H1 (cell line): ENCODE data around the gene MUC5B. TPM values are rescaled to one million over a fixed set of nuclear protein-coding genes. Genes with fewer than 3 reads are reported as not detected.

ENCODE experiments used
- CTCF ChIA-PET: fragments of 300-600 bp; sonication (Branson Sonifier 250); formaldehyde crosslinking; loops from one replicate; lab custom pipeline; 2021; ENCODE audit not compliant: partially characterized antibody; lab: Charles Lee
- POLR2A ChIA-PET: fragments of 300-600 bp; sonication (Branson Sonifier 250); formaldehyde crosslinking; loops from one replicate; lab custom pipeline; 2021; ENCODE audit warnings: inconsistent platforms; ENCODE audit not compliant: partially characterized antibody; lab: Charles Lee
- DNase-seq, 2 experiments: peaks; one replicate each; pipeline versions ENCODE4 v3.0.0 to v3.0.0-alpha.2; 2010 to 2022; ENCODE audit warnings: low spot score in 2 of 2, low read depth in 1 of 2, mixed read lengths in 1 of 2
- FAIRE-seq: peaks from 2 replicates; lab custom pipeline; 2011; peaks lifted over from hg19 to GRCh38; lab: Jason Lieb, UNC
- H2AFZ ChIP-seq: 2 replicates; pipeline ENCODE4 v1.8.1; 2012; ENCODE audit warnings: low read length, inconsistent platforms
- H2AK5ac ChIP-seq: 2 replicates; pipeline ENCODE4 v1.6.1; 2013; ENCODE audit warnings: low read depth, low read length
- H2BK120ac ChIP-seq: replicated peaks from 2 replicates; pipeline ENCODE3; 2013; ENCODE audit warnings: low read depth, low read length, inconsistent platforms
- H2BK12ac ChIP-seq: 2 replicates; pipeline ENCODE4 v1.6.1; 2013; ENCODE audit warnings: low read depth, low read length
- H2BK15ac ChIP-seq: 2 replicates; pipeline ENCODE4 v1.6.1; 2013; ENCODE audit warnings: low read length
- H2BK20ac ChIP-seq: 2 replicates; pipeline ENCODE4 v1.6.1; 2013; ENCODE audit warnings: low read length
- H2BK5ac ChIP-seq: 2 replicates; pipeline ENCODE4 v1.6.1; 2013; ENCODE audit warnings: low read depth, low read length
- H3K14ac ChIP-seq: 2 replicates; pipeline ENCODE4 v1.6.1; 2013; ENCODE audit warnings: inconsistent platforms; ENCODE audit not compliant: insufficient read length
- H3K18ac ChIP-seq: 2 replicates; pipeline ENCODE4 v1.6.1; 2013; ENCODE audit warnings: low read length; ENCODE audit errors: extremely low read depth
- H3K23ac ChIP-seq: 2 replicates; pipeline ENCODE4 v1.6.1; 2013; ENCODE audit warnings: inconsistent platforms; ENCODE audit not compliant: insufficient read length
- H3K23me2 ChIP-seq: 2 replicates; pipeline ENCODE4 v1.6.1; 2013; ENCODE audit warnings: low read depth, low read length
- H3K27ac ChIP-seq: 2 replicates; pipeline ENCODE4 v1.6.1; 2011; ENCODE audit warnings: low read depth, low read length, inconsistent platforms
- H3K27me3 ChIP-seq, 4 experiments: replicated peaks in 1 of 4; 1 replicate in 1 of 4; 2 replicates in 3 of 4; pipeline versions ENCODE4 v1.6.1 to v1.8.1; 2011 to 2013; ENCODE audit warnings: low read length in 3 of 4, mild to moderate bottlenecking in 3 of 4, inconsistent platforms in 2 of 4, mixed read lengths in 2 of 4, moderate library complexity in 1 of 4; ENCODE audit not compliant: control insufficient read depth in 3 of 4, insufficient read depth in 3 of 4; ENCODE audit errors: extremely low read depth in 1 of 4
- H3K36me3 ChIP-seq, 4 experiments: 2 replicates each; pipeline versions ENCODE4 v1.6.1 to v1.8.1; 2011 to 2013; ENCODE audit warnings: mild to moderate bottlenecking in 4 of 4, low read length in 3 of 4, moderate library complexity in 2 of 4, control low read depth in 1 of 4, inconsistent platforms in 1 of 4; ENCODE audit not compliant: insufficient read depth in 4 of 4, control insufficient read depth in 2 of 4
- H3K4ac ChIP-seq: replicated peaks from 2 replicates; pipeline ENCODE3; 2013; ENCODE audit warnings: low read length, low read depth, mixed read lengths, inconsistent platforms; ENCODE audit not compliant: insufficient read length
- H3K4me1 ChIP-seq, 4 experiments: replicated peaks in 1 of 4; 1 replicate in 1 of 4; 2 replicates in 3 of 4; pipeline versions ENCODE4 v1.6.1 to v1.8.1; 2011 to 2013; ENCODE audit warnings: low read length in 3 of 4, inconsistent platforms in 2 of 4, mixed read lengths in 1 of 4; ENCODE audit not compliant: insufficient read depth in 4 of 4, control insufficient read depth in 3 of 4
- H3K4me2 ChIP-seq, 2 experiments: 2 replicates each; pipeline versions ENCODE4 v1.6.1 to v1.8.1; 2011 to 2013; ENCODE audit warnings: low read depth in 2 of 2, low read length in 2 of 2, control low read depth in 1 of 2, inconsistent platforms in 1 of 2, mild to moderate bottlenecking in 1 of 2; ENCODE audit not compliant: insufficient read depth in 1 of 2
- H3K4me3 ChIP-seq, 4 experiments: fragments of 200-600, 300-600 bp in 1 of 4; sonication (generic), shearing (Covaris generic), sonication (Bioruptor Twin) in 1 of 4; 2 replicates each; pipeline versions ENCODE4 v1.5.1 to v1.8.1; 2011 to 2016; ENCODE audit warnings: low read length in 4 of 4, low read depth in 3 of 4, control low read depth in 2 of 4, inconsistent platforms in 2 of 4, mild to moderate bottlenecking in 2 of 4, mixed read lengths in 1 of 4, moderate library complexity in 1 of 4; ENCODE audit not compliant: insufficient read depth in 2 of 4; ENCODE audit errors: extremely low read depth in 1 of 4
- H3K56ac ChIP-seq: replicated peaks from 2 replicates; pipeline ENCODE3; 2013; ENCODE audit warnings: low read depth, mild to moderate bottlenecking, mixed read lengths, low read length, inconsistent platforms; ENCODE audit not compliant: insufficient read length
- H3K79me1 ChIP-seq: 2 replicates; pipeline ENCODE4 v1.6.1; 2013; ENCODE audit warnings: low read depth, low read length, control low read depth
- H3K79me2 ChIP-seq, 2 experiments: 2 replicates each; pipeline versions ENCODE4 v1.6.1 to v1.8.1; 2012 to 2013; ENCODE audit warnings: low read length in 2 of 2, mild to moderate bottlenecking in 2 of 2, inconsistent platforms in 1 of 2; ENCODE audit not compliant: insufficient read depth in 2 of 2, control insufficient read depth in 1 of 2
- H3K9ac ChIP-seq, 4 experiments: replicated peaks in 1 of 4; 1 replicate in 1 of 4; 2 replicates in 3 of 4; pipeline versions ENCODE4 v1.6.1 to v1.8.1; 2011 to 2013; ENCODE audit warnings: low read depth in 3 of 4, low read length in 3 of 4, control low read depth in 2 of 4, mild to moderate bottlenecking in 2 of 4, moderate library complexity in 2 of 4, inconsistent platforms in 1 of 4; ENCODE audit errors: extremely low read depth in 1 of 4
- H3K9me3 ChIP-seq, 2 experiments: 2 replicates each; pipeline versions ENCODE4 v1.6.1 to v1.8.1; 2012 to 2013; ENCODE audit warnings: mild to moderate bottlenecking in 2 of 2, moderate library complexity in 2 of 2, control low read depth in 1 of 2, inconsistent platforms in 1 of 2, low read depth in 1 of 2, low read length in 1 of 2, mixed read lengths in 1 of 2; ENCODE audit not compliant: insufficient read depth in 2 of 2
- H4K20me1 ChIP-seq, 2 experiments: replicated peaks in 1 of 2; 2 replicates each; pipeline versions ENCODE3 to v1.8.1; 2011 to 2013; ENCODE audit warnings: inconsistent platforms in 2 of 2, low read length in 2 of 2, mild to moderate bottlenecking in 1 of 2; ENCODE audit not compliant: insufficient read depth in 2 of 2, control insufficient read depth in 1 of 2
- H4K5ac ChIP-seq: 2 replicates; pipeline ENCODE4 v1.6.1; 2013; ENCODE audit warnings: low read length, low read depth, mixed read lengths, inconsistent platforms; ENCODE audit not compliant: insufficient read length
- H4K8ac ChIP-seq: 2 replicates; pipeline ENCODE4 v1.8.0; 2013; ENCODE audit warnings: mild to moderate bottlenecking, moderate library complexity, low read length, inconsistent platforms; ENCODE audit not compliant: insufficient read depth; ENCODE audit errors: extremely low read depth
- H4K91ac ChIP-seq: replicated peaks from 2 replicates; pipeline ENCODE3; 2013; ENCODE audit warnings: low read length, mixed read lengths, inconsistent platforms; ENCODE audit not compliant: insufficient read length
- ATF3 ChIP-seq: IDR thresholded peaks from 2 replicates; pipeline ENCODE4 v1.6.1; 2011; ENCODE audit warnings: low read depth, mild to moderate bottlenecking, low read length; ENCODE audit not compliant: insufficient read depth
- BRCA1 ChIP-seq: IDR thresholded peaks from 2 replicates; pipeline ENCODE4 v1.6.1; 2012; ENCODE audit warnings: low read depth, low read length, improper control_type of control experiment
- GTF2F1 ChIP-seq: IDR thresholded peaks from 2 replicates; pipeline ENCODE4 v1.6.1; 2012; ENCODE audit warnings: low read depth, low read length, improper control_type of control experiment, borderline replicate concordance
- JUN ChIP-seq: IDR thresholded peaks from 2 replicates; pipeline ENCODE4 v1.6.1; 2011; ENCODE audit warnings: low read depth, mild to moderate bottlenecking, improper control_type of control experiment, low read length
- JUND ChIP-seq: IDR thresholded peaks from 2 replicates; pipeline ENCODE4 v1.6.1; 2011; ENCODE audit warnings: mild to moderate bottlenecking, improper control_type of control experiment, low read length
- PHF8 ChIP-seq: fragments of 200-600 bp; sonication (generic); conservative IDR thresholded peaks from 2 replicates; pipeline ENCODE4 v1.7.1; 2012; ENCODE audit warnings: low read depth, mild to moderate bottlenecking, inconsistent platforms, low read length, moderate library complexity
- POLR2A ChIP-seq, 2 experiments: IDR thresholded peaks; 1 replicate in 1 of 2; 2 replicates in 1 of 2; pipeline ENCODE4 v1.6.1; 2011; ENCODE audit warnings: low read depth in 2 of 2, low read length in 2 of 2, mild to moderate bottlenecking in 2 of 2; ENCODE audit errors: control extremely low read depth in 1 of 2
- RXRA ChIP-seq: IDR thresholded peaks from 2 replicates; pipeline ENCODE4 v1.6.1; 2011; ENCODE audit warnings: low read depth, mild to moderate bottlenecking, low read length, moderate library complexity; ENCODE audit not compliant: insufficient read depth
- SRF ChIP-seq: IDR thresholded peaks from 2 replicates; pipeline ENCODE4 v1.6.1; 2011; ENCODE audit warnings: mild to moderate bottlenecking, low read depth, low read length, moderate library complexity
- TAF1 ChIP-seq: IDR thresholded peaks from 2 replicates; pipeline ENCODE4 v1.6.1; 2011; ENCODE audit warnings: mild to moderate bottlenecking, low read depth, low read length
- TBP ChIP-seq: IDR thresholded peaks from 2 replicates; pipeline ENCODE4 v1.6.1; 2011; ENCODE audit warnings: low read depth, low read length, improper control_type of control experiment
- WGBS, 2 experiments: shearing (Covaris generic) in 1 of 2; methylation state at CpG; one replicate each; pipeline versions ENCODE4 v1.1.6 to v1.1.7; 2013 to 2015; ENCODE audit warnings: low lambda C conversion rate in 2 of 2, mixed read lengths in 2 of 2, inconsistent platforms in 1 of 2, low coverage in 1 of 2, missing lambda C conversion rate in 1 of 2; ENCODE audit not compliant: insufficient replicate concordance in 2 of 2, insufficient coverage in 1 of 2, insufficient read length in 1 of 2; ENCODE audit errors: extremely low coverage in 1 of 2, missing lambda C conversion rate in 1 of 2; 5-methylcytosine and 5-hydroxymethylcytosine counted together
- polyA plus RNA-seq, 7 experiments: library from polyadenylated mRNA; depleted of rRNA in 3 of 7; stranded (reverse) in 5 of 7; unstranded in 2 of 7; fragments of >200 nt in 5 of 7; fragments of 200-250 nt in 2 of 7; gene quantifications; 1 replicate in 5 of 7; 2 replicates in 1 of 7; 4 replicates in 1 of 7; pipeline versions ENCODE4 v1.2.1 to v1.2.3, GENCODE V29; 2011 to 2013; ENCODE audit warnings: missing spikeins in 2 of 7, mixed read lengths in 2 of 7
- total RNA-seq: library from RNA; stranded (reverse); fragmentation: NEBNext Ultra II Directional; extraction: Animal tissue kit (Norgen Biotek cat#: 25700); gene quantifications from 2 replicates; pipeline ENCODE4 v1.2.1, GENCODE V29; 2021

MUC5B gene
- total and polyA plus RNA-seq, 2 of the 8 experiments (the other 6 are each of a cell fraction or from before 2014, with no cell fraction given): 0.02 to 0.03 TPM

- 81% methylated on average over 17 of the region's 28 CpGs; no CpG with 5 or more reads in 1 of the 2 experiments for WGBS, 2 experiments
- TF ChIP-seq JUND (no peak), TBP (no peak), BRCA1 (no peak), RXRA (no peak), GTF2F1 (no peak), TAF1 (no peak), SRF (no peak), JUN (no peak), PHF8 (no peak), ATF3 (no peak), POLR2A (IDR thresholded peaks at IDR 0.05; ENCODE audit: control extremely low read depth in 1 of 2, low read depth in 2 of 2, low read length in 2 of 2) (no peak)
These were observed 26.1 kb upstream of the MUC5B start for GRCh38 chr11:1196516-1197391.

More at GRCh38 chr11:1196516-1197391, 26.1 kb upstream of the MUC5B start:
- Histone ChIP-seq H2BK12ac (no peak overlapping the region), H3K18ac (no peak overlapping the region), H3K36me3 (no peaks in the 10 kb centered on the region), H4K91ac (no peak overlapping the region), H3K79me1 (no peaks in the 10 kb centered on the region), H3K27ac (no peak overlapping the region), H3K27me3 (no peaks in the 10 kb centered on the region; a peak in 1 of 7 replicates), H3K79me2 (no peaks in the 10 kb centered on the region), H3K56ac (no peak overlapping the region), H3K9ac (no peak overlapping the region), H2BK20ac (no peak overlapping the region), H3K23ac (no peak overlapping the region), H4K8ac (no peak overlapping the region), H2AFZ (no peak overlapping the region), H2BK120ac (no peak overlapping the region), H3K4me2 (no peak overlapping the region), H3K23me2 (no peaks in the 10 kb centered on the region; the same call in 1 of the 2 replicates), H4K5ac (no peak overlapping the region), H2BK15ac (no peak overlapping the region), H2AK5ac (no peak overlapping the region), H3K9me3 (peaks cover 0 to 32% of the 10 kb centered on the region in 2 experiments; a peak in 2 of 4 replicates), H3K4me3 (no peak overlapping the region), H3K4ac (no peak overlapping the region), H3K4me1 (no peaks in the 10 kb centered on the region), H3K14ac (no peak overlapping the region), H2BK5ac (no peak overlapping the region), H4K20me1 (no peaks in the 10 kb centered on the region)
- POLR2A ChIA-PET: no interaction called here
- DNase-seq (no peak), FAIRE-seq (no peak)
- CTCF ChIA-PET: no interaction called here
